Ovary (tissue), 9 donors: ENCODE data around the gene ANKRD50. TPM values are rescaled to one million over a fixed set of nuclear protein-coding genes. Genes with fewer than 3 reads are reported as not detected.

ENCODE experiments used
- DNase-seq, 5 donors: peaks; one replicate each; pipeline ENCODE4 v3.0.0-alpha.2; 2019 to 2020
- H3K27ac ChIP-seq, 2 donors: fragments of 200-600 bp; one replicate each; pipeline versions ENCODE4 v1.5.1 to v1.8.0; 2019 to 2022
- H3K27me3 ChIP-seq: fragments of 200-600 bp; one replicate; pipeline ENCODE4 v1.8.0; 2022
- H3K36me3 ChIP-seq: fragments of 200-600 bp; sonication (generic); one replicate; pipeline ENCODE4 v1.5.1; 2019
- H3K4me1 ChIP-seq: one replicate; pipeline ENCODE4 v1.8.1; 2013; ENCODE audit warnings: mild to moderate bottlenecking, moderate library complexity; ENCODE audit not compliant: insufficient read depth
- H3K4me3 ChIP-seq: fragments of 200-600 bp; sonication (generic); one replicate; pipeline ENCODE4 v1.5.1; 2017
- H3K9me3 ChIP-seq, 2 donors: fragments of 200-600 bp in 1 of 2; sonication (generic) in 1 of 2; one replicate each; pipeline versions ENCODE4 v1.5.1 to v1.8.1; 2013 to 2019; ENCODE audit warnings: mild to moderate bottlenecking in 1 of 2, moderate library complexity in 1 of 2
- CTCF ChIP-seq, 3 donors: fragments of 450-650 bp in 2 of 3; fragments of 200-600 bp in 1 of 3; IDR thresholded peaks; one replicate each; pipeline versions ENCODE4 v1.5.1 to v1.8.0; 2016 to 2022; ENCODE audit warnings: antibody characterized with exemption in 3 of 3, mild to moderate bottlenecking in 1 of 3
- EP300 ChIP-seq: sonication (generic); formaldehyde crosslinking; IDR thresholded peaks from one replicate; pipeline ENCODE4 v1.6.1; 2017; ENCODE audit warnings: antibody characterized with exemption
- POLR2A ChIP-seq: fragments of 450-650 bp; IDR thresholded peaks from one replicate; pipeline ENCODE4 v1.6.1; 2017; ENCODE audit warnings: antibody characterized with exemption, mild to moderate bottlenecking, moderate library complexity
- WGBS, 3 donors: extraction: QIAGEN DNeasy Blood & Tissue Kit in 1 of 3; methylation state at CpG; one replicate each; pipeline versions ENCODE4 v1.1.5 to v1.1.7; 2013 to 2017; 5-methylcytosine and 5-hydroxymethylcytosine counted together
- intact Hi-C, 4 donors: fragments of 100-400 bp; cut with DNase I; formaldehyde crosslinking; loops; one replicate each; pipeline versions ENCODE4 v1.11.0 to v1.15.1; 2022 to 2023
- polyA plus RNA-seq, 2 donors: library from polyadenylated mRNA; stranded (reverse); fragments of 200-250 nt in 1 of 2; fragments of 350-450 nt in 1 of 2; fragmentation: Illumina TruSeq in 1 of 2; extraction: RNeasy Lipid Tissue Mini Kit (QIAGEN cat#74804) in 1 of 2; gene quantifications; one replicate each; pipeline ENCODE4 v1.2.3, GENCODE V29; 2013 to 2014
- total RNA-seq, 7 donors: library from RNA; depleted of rRNA in 2 of 7; stranded (reverse); fragments of >200 nt in 2 of 7; fragmentation: NEBNext Ultra II Directional in 3 of 7; extraction: Animal tissue kit (Norgen Biotek cat#: 25700) in 3 of 7; gene quantifications; one replicate each; pipeline versions ENCODE4 v1.1.0 to v1.2.4, GENCODE V29; 2016 to 2023
- donor health status: DM: no; HTN: no; CAD: no; lungs with moderate emphysema.
- donor health status: DM: no; HTN: no; CAD: no.
- donor health status: Bipolar disorder and iron deficiency.
- donor health status: DM: yes; HTN: yes; CAD: no.
- donor health status: DM: no; HTN: no; CAD: no.
- donor health status: DM: yes; HTN: yes; CAD: no.

ANKRD50 gene
- total and polyA plus RNA-seq, 9 donors = 7.4 to 17.3 (median 12.9) TPM

GRCh38 chr4:124749421-124749820, 36.9 kb upstream of the ANKRD50 start:
- Histone ChIP-seq H3K4me1 (no peaks in the 10 kb centered on the region), H3K4me3 (no peak overlapping the region), H3K27me3 (no peaks in the 10 kb centered on the region), H3K27ac (no peak overlapping the region), H3K36me3 (no peaks in the 10 kb centered on the region), H3K9me3 (no peaks in the 10 kb centered on the region)
- no peak for TF ChIP-seq CTCF (IDR thresholded peaks at IDR 0.05)
- TF ChIP-seq POLR2A = no peak
- WGBS, 3 donors = 97% methylated on average over 2 of the region's 2 CpGs
- intact Hi-C loops = no loop called here
- no peak for DNase-seq

- no peaks in the 10 kb centered on the region for H3K27me3 ChIP-seq
- no peak for TF ChIP-seq EP300
- TF ChIP-seq CTCF (IDR thresholded peaks at IDR 0.05) = no peak
- TF ChIP-seq POLR2A = no peak
- no peak for DNase-seq
- H3K27ac ChIP-seq = no peak overlapping the region
- intact Hi-C loops = no loop called here
- WGBS, 3 donors = 89 to 100% (median 98%) methylated on average over 1 of the region's 1 CpG
- H3K4me1 ChIP-seq = no peaks in the 10 kb centered on the region
- H3K4me3 ChIP-seq = no peak overlapping the region
- H3K36me3 ChIP-seq = no peaks in the 10 kb centered on the region
- no peaks in the 10 kb centered on the region for H3K9me3 ChIP-seq
These were observed 36.4 kb upstream of the ANKRD50 start for GRCh38 chr4:124748965-124749364.

DNA sequence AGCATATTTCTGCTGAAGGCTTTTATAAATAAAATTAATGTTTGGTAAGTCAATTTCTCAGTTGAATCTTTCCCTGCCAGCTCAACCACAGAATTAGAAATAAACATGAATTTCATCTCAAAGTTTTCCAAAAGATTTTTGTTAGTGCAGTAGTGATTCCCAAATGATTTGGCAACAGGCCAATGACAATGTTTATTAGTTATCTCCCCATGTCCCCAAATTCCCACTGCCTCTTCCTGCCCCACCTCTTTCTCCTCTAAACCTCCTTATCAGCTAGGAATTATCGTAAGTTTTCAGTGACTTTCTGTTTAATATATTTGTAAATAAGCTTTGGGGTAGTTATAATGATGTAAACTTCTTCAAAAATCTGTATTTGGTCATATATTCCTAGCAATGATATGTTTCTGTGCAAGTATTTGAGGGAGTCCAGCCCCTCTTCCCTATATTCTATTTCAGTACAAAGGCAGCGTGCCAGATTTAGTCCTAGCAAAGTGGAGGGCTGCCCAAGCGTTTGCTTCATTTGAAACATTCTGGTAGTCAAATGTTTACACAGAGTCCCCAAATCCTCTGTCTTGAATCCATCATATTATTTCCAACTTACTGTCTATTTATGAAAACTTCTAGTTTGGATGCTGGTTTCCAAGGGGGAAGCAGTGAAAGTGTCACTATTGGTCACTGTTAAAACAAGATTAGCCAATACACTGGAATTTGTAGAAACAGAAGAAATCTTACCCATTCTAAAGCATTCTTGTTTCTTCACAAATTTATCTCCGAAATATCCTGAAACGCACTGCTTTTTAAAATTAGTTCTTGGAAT, 33.7 kb upstream of the ANKRD50 start:
- TF ChIP-seq EP300 (no peak), POLR2A (no peak), CTCF (IDR thresholded peaks at IDR 0.05) (no peak)
- H3K9me3 ChIP-seq = no peaks in the 10 kb centered on the region
- peak overlapping the region in 1 of 2 donors; percentile 34 for H3K27ac ChIP-seq
- DNase-seq = peak in 3 of 5 donors; percentile 15 to 33 (median 30)
- no peaks in the 10 kb centered on the region for H3K4me1 ChIP-seq
- no peaks in the 10 kb centered on the region for H3K27me3 ChIP-seq
- 4 to 17% (median 9%) methylated on average over 5 of the region's 5 CpGs for WGBS, 3 donors
- no peak overlapping the region for H3K4me3 ChIP-seq
- intact Hi-C loops = no loop called here
- no peaks in the 10 kb centered on the region for H3K36me3 ChIP-seq

DNA sequence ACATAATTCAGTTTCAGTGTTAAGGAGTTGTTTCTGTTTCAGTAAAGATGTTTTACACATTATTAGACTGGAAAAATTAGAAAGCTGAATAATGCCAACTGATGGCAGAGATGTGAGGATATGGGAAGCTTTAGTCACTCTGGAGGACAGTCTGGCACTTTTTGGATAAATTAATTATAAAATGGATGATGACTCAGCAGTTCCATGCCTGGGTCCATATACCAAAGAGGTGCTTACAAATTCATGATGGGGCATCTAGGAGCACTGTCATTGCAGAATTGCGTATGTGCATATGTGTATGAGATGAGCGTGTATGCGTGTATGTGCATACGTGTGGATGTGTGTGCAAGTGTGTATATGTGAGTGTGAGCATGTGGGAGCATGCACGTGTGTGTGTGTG, 31.2 kb upstream of the ANKRD50 start:
- TF ChIP-seq CTCF (IDR thresholded peaks at IDR 0.05) (no peak), EP300 (no peak), POLR2A (no peak)
- DNase-seq = no peak
- intact Hi-C loops = no loop called here
- H3K27me3 ChIP-seq = no peaks in the 10 kb centered on the region
- H3K4me1 ChIP-seq = no peaks in the 10 kb centered on the region
- H3K4me3 ChIP-seq = no peak overlapping the region
- 83 to 88% (median 85%) methylated on average over 5 of the region's 5 CpGs for WGBS, 3 donors
- no peaks in the 10 kb centered on the region for H3K36me3 ChIP-seq
- H3K9me3 ChIP-seq = no peaks in the 10 kb centered on the region
- no peak overlapping the region for H3K27ac ChIP-seq
